Tibial nerve (tissue), 4 donors: ENCODE measurements around the gene TFAP2E.

Experiments
- CTCF ChIP-seq, 5 experiments: fragments of 200-600 bp in 3 of 5; fragments of 450-650 bp in 2 of 5; sonication (generic) in 3 of 5; IDR thresholded peaks; one replicate each; pipeline ENCODE4 v1.5.1; 2016 to 2019; ENCODE audit warnings: antibody characterized with exemption in 5 of 5, mild to moderate bottlenecking in 3 of 5, moderate library complexity in 2 of 5
- EP300 ChIP-seq, 2 donors: sonication (generic); formaldehyde crosslinking; IDR thresholded peaks; one replicate each; pipeline ENCODE4 v1.6.1; 2017; ENCODE audit warnings: antibody characterized with exemption in 2 of 2, mild to moderate bottlenecking in 1 of 2
- POLR2A ChIP-seq, 2 donors: fragments of 450-650 bp; IDR thresholded peaks; one replicate each; pipeline ENCODE4 v1.6.1; 2017; ENCODE audit warnings: antibody characterized with exemption in 2 of 2, mild to moderate bottlenecking in 2 of 2, moderate library complexity in 2 of 2

- TF ChIP-seq EP300 (IDR thresholded peaks at IDR 0.05) (no peak), CTCF (IDR thresholded peaks at IDR 0.05) (no peak), POLR2A (IDR thresholded peaks at IDR 0.05) (no peak)
Measured at GRCh38 chr1:35605071-35605866, 32.2 kb downstream of the TFAP2E start.
